Ishikawa (cell line): ENCODE results near the gene GRID1.

Experiments
- CEBPB ChIP-seq: IDR thresholded peaks from 2 replicates; pipeline ENCODE4 v1.6.1; 2012
- CREB1 ChIP-seq: IDR thresholded peaks from 2 replicates; pipeline ENCODE4 v1.6.1; 2012; ENCODE audit warnings: low read depth
- EGR1 ChIP-seq: IDR thresholded peaks from 2 replicates; pipeline ENCODE4 v1.6.1; 2012
- EP300 ChIP-seq: IDR thresholded peaks from 2 replicates; pipeline ENCODE4 v1.6.1; 2012; ENCODE audit warnings: borderline replicate concordance
- FOXM1 ChIP-seq: IDR thresholded peaks from 2 replicates; pipeline ENCODE4 v1.6.1; 2012; ENCODE audit warnings: low read depth, borderline replicate concordance
- NFIC ChIP-seq: IDR thresholded peaks from 2 replicates; pipeline ENCODE4 v1.6.1; 2012
- RAD21 ChIP-seq: IDR thresholded peaks from 2 replicates; pipeline ENCODE4 v1.6.1; 2012; ENCODE audit warnings: low read depth
- REST ChIP-seq: IDR thresholded peaks from 2 replicates; pipeline ENCODE4 v1.6.1; 2012; ENCODE audit warnings: low read depth, mild to moderate bottlenecking
- TAF1 ChIP-seq: IDR thresholded peaks from 2 replicates; pipeline ENCODE4 v1.6.1; 2012; ENCODE audit warnings: low read depth, mild to moderate bottlenecking
- TCF12 ChIP-seq: IDR thresholded peaks from 2 replicates; pipeline ENCODE4 v1.6.1; 2012; ENCODE audit warnings: low read depth
- TEAD4 ChIP-seq: IDR thresholded peaks from 2 replicates; pipeline ENCODE4 v1.6.1; 2012
- YY1 ChIP-seq: IDR thresholded peaks from 2 replicates; pipeline ENCODE4 v1.6.1; 2012; ENCODE audit warnings: low read depth
- ZBTB7A ChIP-seq: IDR thresholded peaks from 2 replicates; pipeline ENCODE4 v1.6.1; 2012; ENCODE audit warnings: low read depth
- TF ChIP-seq, protein P1 (sequence below): IDR thresholded peaks from 2 replicates; pipeline ENCODE4 v1.6.1; 2012
- TF ChIP-seq, protein P2 (sequence below): IDR thresholded peaks from 2 replicates; pipeline ENCODE4 v1.6.1; 2012

The GRID1 gene

GRCh38 chr10:86210416-86210815 lies 156.2 kb downstream of the GRID1 start:
- TF ChIP-seq, protein P1, sequence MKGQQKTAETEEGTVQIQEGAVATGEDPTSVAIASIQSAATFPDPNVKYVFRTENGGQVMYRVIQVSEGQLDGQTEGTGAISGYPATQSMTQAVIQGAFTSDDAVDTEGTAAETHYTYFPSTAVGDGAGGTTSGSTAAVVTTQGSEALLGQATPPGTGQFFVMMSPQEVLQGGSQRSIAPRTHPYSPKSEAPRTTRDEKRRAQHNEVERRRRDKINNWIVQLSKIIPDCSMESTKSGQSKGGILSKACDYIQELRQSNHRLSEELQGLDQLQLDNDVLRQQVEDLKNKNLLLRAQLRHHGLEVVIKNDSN = no peak
- TF ChIP-seq EGR1 = no peak

DNA sequence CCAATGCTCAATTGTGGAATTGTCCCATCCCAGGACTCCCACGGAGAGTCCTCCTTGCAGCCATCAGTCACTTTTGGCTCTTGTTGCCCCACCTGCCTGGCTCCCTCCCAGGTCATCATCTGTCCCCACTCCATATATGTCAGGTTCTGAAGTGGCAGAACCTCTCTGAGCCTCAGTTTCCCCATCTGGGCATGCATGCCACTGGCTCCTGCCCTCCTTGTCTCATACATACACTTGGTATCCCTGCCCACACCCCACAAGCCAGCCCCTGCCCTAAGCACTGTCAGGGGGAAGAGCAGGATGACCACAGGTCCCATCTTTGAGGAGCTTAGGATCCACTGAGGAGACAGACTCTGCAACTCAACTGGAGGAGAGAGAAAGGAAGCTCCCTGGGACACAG lies 156.9 kb downstream of the GRID1 start:
- TF ChIP-seq, protein P2, sequence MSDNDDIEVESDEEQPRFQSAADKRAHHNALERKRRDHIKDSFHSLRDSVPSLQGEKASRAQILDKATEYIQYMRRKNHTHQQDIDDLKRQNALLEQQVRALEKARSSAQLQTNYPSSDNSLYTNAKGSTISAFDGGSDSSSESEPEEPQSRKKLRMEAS = no peak

DNA sequence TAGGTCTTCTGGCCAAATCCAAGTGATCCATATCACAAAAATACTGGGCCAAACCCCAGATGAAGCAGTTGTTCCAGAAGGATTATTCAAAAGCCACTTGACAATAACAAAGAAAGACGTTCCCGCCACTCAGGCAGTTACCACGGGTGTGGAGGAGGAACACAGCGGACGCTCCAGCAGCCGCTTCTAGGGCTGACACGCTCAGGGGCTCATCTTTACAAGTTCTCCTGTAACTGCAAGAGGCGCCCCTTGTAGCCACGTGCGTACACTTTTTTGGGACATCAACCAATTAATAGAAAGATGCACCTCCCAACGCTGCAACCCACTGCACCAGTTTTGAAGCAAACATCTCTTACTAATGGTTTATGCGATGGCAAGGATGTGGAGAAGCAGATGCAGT lies 159.4 kb downstream of the GRID1 start:
- TF ChIP-seq TCF12 = no peak
- TF ChIP-seq, protein P2 = no peak
- no peak for TF ChIP-seq FOXM1
- no peak for TF ChIP-seq RAD21
- no peak for TF ChIP-seq NFIC
- TF ChIP-seq TEAD4 = no peak
- TF ChIP-seq EP300 = no peak
- TF ChIP-seq CEBPB = no peak
- no peak for TF ChIP-seq EGR1
- TF ChIP-seq TAF1 = no peak
- TF ChIP-seq YY1 = no peak
- TF ChIP-seq CREB1 = no peak
- TF ChIP-seq, protein P1 = no peak
- no peak for TF ChIP-seq REST
- TF ChIP-seq ZBTB7A = no peak

- TF ChIP-seq RAD21 (no peak), REST (no peak), ZBTB7A (no peak), EP300 (no peak), FOXM1 (no peak), EGR1 (no peak), TAF1 (no peak), NFIC (no peak)
- TF ChIP-seq, protein P2 = no peak
These were observed 160.4 kb downstream of the GRID1 start for GRCh38 chr10:86206240-86206579.

- TF ChIP-seq RAD21 (no peak), EP300 (no peak), NFIC (no peak), EGR1 (no peak), TAF1 (no peak), FOXM1 (no peak), REST (no peak), TCF12 (no peak)
These were observed 161.0 kb downstream of the GRID1 start for GRCh38 chr10:86205306-86206239.
